HepG2 (cell line): ENCODE data around the gene MFRP. TPM values are rescaled to one million over a fixed set of nuclear protein-coding genes. Genes with fewer than 3 reads are reported as not detected.
A peak's percentile ranks its signal among the peaks of the same experiment; 100 is the strongest.

Experiments
- CEBPG ChIP-seq: IDR thresholded peaks from 2 replicates; pipeline ENCODE4 v1.6.1; 2016
- DRAP1 ChIP-seq: IDR thresholded peaks from 2 replicates; pipeline ENCODE4 v1.6.1; 2016; ENCODE audit warnings: missing genetic modification reagents, missing compliant biosample characterization
- EP300 ChIP-seq, 3 experiments: sonication (generic) in 1 of 3; formaldehyde crosslinking in 1 of 3; IDR thresholded peaks; 2 replicates each; pipeline versions ENCODE4 v1.5.1 to v1.6.1; 2011 to 2020; ENCODE audit warnings: low read depth in 2 of 3, low read length in 2 of 3, borderline replicate concordance in 1 of 3, improper control_type of control experiment in 1 of 3, mild to moderate bottlenecking in 1 of 3, missing genetic modification reagents in 1 of 3, moderate library complexity in 1 of 3
- ERF ChIP-seq: IDR thresholded peaks from 2 replicates; pipeline ENCODE4 v1.6.1; 2018; ENCODE audit warnings: missing biosample characterization, missing genetic modification reagents
- FOXO1 ChIP-seq: sonication (generic); formaldehyde crosslinking; IDR thresholded peaks from 2 replicates; pipeline ENCODE4 v1.4.0; 2020; ENCODE audit warnings: missing genetic modification reagents
- JUNB ChIP-seq: sonication (generic); formaldehyde crosslinking; IDR thresholded peaks from 2 replicates; pipeline ENCODE4 v1.8.0; 2022; ENCODE audit warnings: missing genetic modification reagents, mild to moderate bottlenecking, borderline replicate concordance
- MIXL1 ChIP-seq: IDR thresholded peaks from 2 replicates; pipeline ENCODE4 v1.6.1; 2016
- RARA ChIP-seq: IDR thresholded peaks from 2 replicates; pipeline ENCODE4 v1.6.1; 2016; ENCODE audit warnings: missing genetic modification reagents, missing compliant biosample characterization
- SP5 ChIP-seq: IDR thresholded peaks from 2 replicates; pipeline ENCODE4 v1.6.1; 2016; ENCODE audit warnings: low read depth, borderline replicate concordance
- ZBTB26 ChIP-seq: IDR thresholded peaks from 2 replicates; pipeline ENCODE4 v1.6.1; 2016; ENCODE audit warnings: missing compliant biosample characterization, missing genetic modification reagents, borderline replicate concordance
- ZNF432 ChIP-seq: sonication (generic); formaldehyde crosslinking; IDR thresholded peaks from 2 replicates; pipeline ENCODE4 v1.5.0; 2020; ENCODE audit warnings: missing genetic modification reagents, mild to moderate bottlenecking, borderline replicate concordance
- ZNF496 ChIP-seq: sonication (generic); formaldehyde crosslinking; IDR thresholded peaks from 2 replicates; pipeline ENCODE4 v1.8.1; 2023; ENCODE audit warnings: mild to moderate bottlenecking, moderate library complexity, missing genetic modification reagents; ENCODE audit not compliant: insufficient replicate concordance
- ZNF609 ChIP-seq: sonication (generic); formaldehyde crosslinking; IDR thresholded peaks from 2 replicates; pipeline ENCODE4 v1.4.0; 2020; ENCODE audit warnings: mild to moderate bottlenecking, missing genetic modification reagents, borderline replicate concordance
- ZNF615 ChIP-seq: sonication (generic); formaldehyde crosslinking; IDR thresholded peaks from 2 replicates; pipeline ENCODE4 v1.5.0; 2020; ENCODE audit warnings: mild to moderate bottlenecking, missing genetic modification reagents, borderline replicate concordance
- ZNF678 ChIP-seq: sonication (generic); formaldehyde crosslinking; IDR thresholded peaks from 2 replicates; pipeline ENCODE4 v1.4.0; 2020; ENCODE audit warnings: mild to moderate bottlenecking, missing genetic modification reagents
- ZNF790 ChIP-seq: sonication (generic); formaldehyde crosslinking; IDR thresholded peaks from 2 replicates; pipeline ENCODE4 v1.8.0; 2022; ENCODE audit warnings: missing genetic modification reagents, mild to moderate bottlenecking, borderline replicate concordance
- polyA plus RNA-seq, 8 experiments: library from polyadenylated mRNA; depleted of rRNA in 3 of 8; stranded (reverse) in 7 of 8; unstranded in 1 of 8; fragments of >200 nt; fragmentation: Illumina TruSeq in 4 of 8; extraction: Trizol in 4 of 8; gene quantifications; 2 replicates each; pipeline versions ENCODE4 v1.2.1 to v1.2.3, GENCODE V29; 2011 to 2016; ENCODE audit warnings: low read depth in 4 of 8, missing spikeins in 1 of 8, mixed read lengths in 1 of 8; ENCODE audit not compliant: insufficient read depth in 1 of 8
- total RNA-seq, 5 experiments: library from RNA; depleted of rRNA; stranded (reverse); fragments of >200 nt; fragmentation: Illumina TruSeq; extraction: Trizol; gene quantifications; 2 replicates each; pipeline ENCODE4 v1.2.3, GENCODE V29; 2016; ENCODE audit warnings: low read depth in 1 of 5
- TF ChIP-seq, protein P1 (sequence below): sonication (generic); formaldehyde crosslinking; IDR thresholded peaks from 2 replicates; pipeline ENCODE4 v1.5.0; 2020; ENCODE audit warnings: mild to moderate bottlenecking, missing genetic modification reagents
- TF ChIP-seq, protein P2 (sequence below): sonication (generic); formaldehyde crosslinking; IDR thresholded peaks from 2 replicates; pipeline ENCODE4 v1.5.1; 2020; ENCODE audit warnings: missing genetic modification reagents, mild to moderate bottlenecking, borderline replicate concordance

Gene MFRP
- total and polyA plus RNA-seq, 2 of the 13 experiments (the other 11 are each of a cell fraction or from before 2014, with no cell fraction given): not detected

DNA sequence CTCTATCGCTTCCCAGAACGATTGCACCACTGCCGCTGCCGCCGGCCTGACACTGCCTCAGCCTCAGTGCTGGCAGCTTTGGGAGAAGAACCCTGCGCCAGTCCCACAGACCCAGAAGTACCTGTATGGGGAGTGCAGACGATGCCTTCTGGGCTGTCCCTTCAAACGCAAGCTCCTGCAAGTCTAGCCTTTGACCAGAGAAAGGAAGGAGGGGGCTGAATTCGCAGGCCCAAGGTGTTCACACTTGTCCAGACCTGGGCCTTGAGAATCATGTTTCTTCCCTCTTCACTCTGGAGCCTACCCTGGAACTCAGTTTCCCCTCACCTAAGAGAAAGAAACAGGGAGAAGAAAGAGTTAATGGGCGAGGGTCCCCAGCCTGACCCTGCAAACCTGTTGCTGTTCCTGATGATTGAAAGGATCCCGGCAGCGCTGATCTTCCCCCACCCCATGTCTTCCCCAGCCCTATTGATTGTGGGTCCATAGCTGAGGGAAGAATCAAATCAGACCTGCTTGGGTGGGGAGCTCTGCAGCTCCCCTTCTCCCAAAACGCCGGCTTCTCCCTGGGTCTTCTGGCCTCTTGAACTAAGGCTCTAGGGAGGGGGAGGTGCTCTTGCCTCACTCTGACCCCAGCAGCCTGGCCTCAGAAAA is 28.8 kb downstream of the MFRP start (continued):
- no peak for TF ChIP-seq ZNF432 (CRISPR knock-in tag)
- TF ChIP-seq ZBTB26 (CRISPR knock-in tag): no peak
- TF ChIP-seq DRAP1: no peak; the same call in 1 of the 2 replicates
- TF ChIP-seq ZNF678: peak; percentile 2; the same call in 1 of the 2 replicates
- TF ChIP-seq CEBPG: peak; percentile 65
- TF ChIP-seq JUNB (CRISPR knock-in tag): no peak
- TF ChIP-seq ZNF615 (CRISPR knock-in tag): no peak
- TF ChIP-seq, protein P1, sequence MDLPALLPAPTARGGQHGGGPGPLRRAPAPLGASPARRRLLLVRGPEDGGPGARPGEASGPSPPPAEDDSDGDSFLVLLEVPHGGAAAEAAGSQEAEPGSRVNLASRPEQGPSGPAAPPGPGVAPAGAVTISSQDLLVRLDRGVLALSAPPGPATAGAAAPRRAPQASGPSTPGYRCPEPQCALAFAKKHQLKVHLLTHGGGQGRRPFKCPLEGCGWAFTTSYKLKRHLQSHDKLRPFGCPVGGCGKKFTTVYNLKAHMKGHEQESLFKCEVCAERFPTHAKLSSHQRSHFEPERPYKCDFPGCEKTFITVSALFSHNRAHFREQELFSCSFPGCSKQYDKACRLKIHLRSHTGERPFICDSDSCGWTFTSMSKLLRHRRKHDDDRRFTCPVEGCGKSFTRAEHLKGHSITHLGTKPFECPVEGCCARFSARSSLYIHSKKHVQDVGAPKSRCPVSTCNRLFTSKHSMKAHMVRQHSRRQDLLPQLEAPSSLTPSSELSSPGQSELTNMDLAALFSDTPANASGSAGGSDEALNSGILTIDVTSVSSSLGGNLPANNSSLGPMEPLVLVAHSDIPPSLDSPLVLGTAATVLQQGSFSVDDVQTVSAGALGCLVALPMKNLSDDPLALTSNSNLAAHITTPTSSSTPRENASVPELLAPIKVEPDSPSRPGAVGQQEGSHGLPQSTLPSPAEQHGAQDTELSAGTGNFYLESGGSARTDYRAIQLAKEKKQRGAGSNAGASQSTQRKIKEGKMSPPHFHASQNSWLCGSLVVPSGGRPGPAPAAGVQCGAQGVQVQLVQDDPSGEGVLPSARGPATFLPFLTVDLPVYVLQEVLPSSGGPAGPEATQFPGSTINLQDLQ (CRISPR knock-in tag): peak; percentile 19; the same call in 1 of the 2 replicates
- no peak for TF ChIP-seq RARA (CRISPR knock-in tag)
- TF ChIP-seq, protein P2, sequence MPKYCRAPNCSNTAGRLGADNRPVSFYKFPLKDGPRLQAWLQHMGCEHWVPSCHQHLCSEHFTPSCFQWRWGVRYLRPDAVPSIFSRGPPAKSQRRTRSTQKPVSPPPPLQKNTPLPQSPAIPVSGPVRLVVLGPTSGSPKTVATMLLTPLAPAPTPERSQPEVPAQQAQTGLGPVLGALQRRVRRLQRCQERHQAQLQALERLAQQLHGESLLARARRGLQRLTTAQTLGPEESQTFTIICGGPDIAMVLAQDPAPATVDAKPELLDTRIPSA: no peak
- TF ChIP-seq ZNF496 (CRISPR knock-in tag): no peak
- no peak for TF ChIP-seq MIXL1
- TF ChIP-seq SP5 (CRISPR knock-in tag): no peak
- TF ChIP-seq ZNF609 (CRISPR knock-in tag): no peak
- TF ChIP-seq EP300 (IDR thresholded peaks at IDR 0.05; ENCODE audit: low read depth in 2 of 2, low read length in 2 of 2): no peak
- TF ChIP-seq EP300 (CRISPR knock-in tag; IDR thresholded peaks at IDR 0.05; ENCODE audit: borderline replicate concordance): no peak
- no peak for TF ChIP-seq ZNF790 (CRISPR knock-in tag)
- no peak for TF ChIP-seq FOXO1
- TF ChIP-seq ERF (CRISPR knock-in tag): no peak
